SKM-1 treated with dmso at 0.1 percent for 144 hours (cell line): ENCODE measurements around the gene OXSR1.
"Not testable (repeated sequence)": the region's sequence is repeated elsewhere in the genome, so short reads cannot be mapped to it uniquely, and the experiment has no call there.

ENCODE experiments used
- DNase-seq: peaks from one replicate; lab custom pipeline; 2025; ENCODE audit not compliant: unreplicated experiment; lab: John Stamatoyannopoulos, UW

OXSR1 gene

DNA sequence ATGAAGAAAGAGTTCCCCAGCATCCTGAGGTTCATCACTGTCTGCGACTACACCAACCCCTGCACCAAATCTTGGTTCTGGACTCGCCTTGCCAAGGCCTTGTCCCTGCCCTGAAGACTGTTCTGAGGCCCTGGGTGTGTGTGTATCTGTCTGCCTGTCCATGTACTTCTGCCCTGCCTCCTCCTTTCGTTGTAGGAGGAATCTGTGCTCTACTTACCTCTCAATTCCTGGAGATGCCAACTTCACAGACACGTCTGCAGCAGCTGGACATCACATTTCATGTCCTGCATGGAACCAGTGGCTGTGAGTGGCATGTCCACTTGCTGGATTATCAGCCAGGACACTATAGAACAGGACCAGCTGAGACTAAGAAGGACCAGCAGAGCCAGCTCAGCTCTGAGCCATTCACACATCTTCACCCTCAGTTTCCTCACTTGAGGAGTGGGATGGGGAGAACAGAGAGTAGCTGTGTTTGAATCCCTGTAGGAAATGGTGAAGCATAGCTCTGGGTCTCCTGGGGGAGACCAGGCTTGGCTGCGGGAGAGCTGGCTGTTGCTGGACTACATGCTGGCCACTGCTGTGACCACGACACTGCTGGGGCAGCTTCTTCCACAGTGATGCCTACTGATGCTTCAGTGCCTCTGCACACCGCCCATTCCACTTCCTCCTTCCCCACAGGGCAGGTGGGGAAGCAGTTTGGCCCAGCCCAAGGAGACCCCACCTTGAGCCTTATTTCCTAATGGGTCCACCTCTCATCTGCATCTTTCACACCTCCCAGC is 24.0 kb upstream of the OXSR1 start:
- DNase-seq = no peak

GRCh38 chr3:38141952-38142273 is 23.4 kb upstream of the OXSR1 start:
- DNase-seq = no peak

GRCh38 chr3:38142959-38143358 is 22.4 kb upstream of the OXSR1 start:
- DNase-seq = no peak

- DNase-seq = no peak
Measured at GRCh38 chr3:38143511-38143910, 21.8 kb upstream of the OXSR1 start.

DNA sequence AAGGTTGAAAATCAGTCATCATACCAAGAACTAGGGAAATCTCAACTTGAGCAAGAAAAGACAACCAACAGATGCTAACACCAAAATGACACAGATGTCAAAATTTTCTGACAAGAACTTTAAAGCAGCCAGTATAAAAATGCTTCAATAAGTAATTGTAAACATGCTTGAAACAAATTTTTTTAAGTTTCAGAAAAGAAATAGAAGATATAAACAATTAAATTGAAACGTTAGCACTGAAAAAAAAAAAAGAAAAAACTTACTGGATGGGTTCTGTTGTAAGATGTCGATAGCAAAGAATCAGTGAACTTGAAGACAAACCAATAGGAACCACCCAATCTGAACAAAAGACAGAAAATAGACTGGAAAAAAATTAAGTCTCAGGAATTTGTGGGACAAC is 18.8 kb upstream of the OXSR1 start:
- DNase-seq = no peak

DNA sequence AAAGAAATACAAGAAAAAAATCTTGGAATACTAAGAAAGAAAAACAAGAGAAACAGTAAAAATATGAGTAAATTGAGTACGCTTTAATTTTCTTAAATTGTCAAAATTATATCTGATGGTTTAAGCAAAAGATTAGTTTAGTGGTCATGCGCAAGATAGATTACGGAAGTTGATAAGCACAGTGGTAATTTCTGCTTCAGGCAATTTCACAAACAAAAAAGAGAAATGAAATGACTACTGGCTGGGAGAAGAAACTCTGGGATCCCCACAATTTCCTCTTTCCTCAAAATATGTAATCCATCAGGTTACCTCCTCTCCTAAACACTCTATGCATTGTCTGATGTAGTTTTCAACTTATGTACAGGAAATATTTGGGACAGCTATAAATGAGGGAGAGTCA is 17.9 kb upstream of the OXSR1 start:
- peak; percentile 83 for DNase-seq

- DNase-seq = peak; percentile 94
Measured at GRCh38 chr3:38148311-38148882, 16.9 kb upstream of the OXSR1 start.

DNA sequence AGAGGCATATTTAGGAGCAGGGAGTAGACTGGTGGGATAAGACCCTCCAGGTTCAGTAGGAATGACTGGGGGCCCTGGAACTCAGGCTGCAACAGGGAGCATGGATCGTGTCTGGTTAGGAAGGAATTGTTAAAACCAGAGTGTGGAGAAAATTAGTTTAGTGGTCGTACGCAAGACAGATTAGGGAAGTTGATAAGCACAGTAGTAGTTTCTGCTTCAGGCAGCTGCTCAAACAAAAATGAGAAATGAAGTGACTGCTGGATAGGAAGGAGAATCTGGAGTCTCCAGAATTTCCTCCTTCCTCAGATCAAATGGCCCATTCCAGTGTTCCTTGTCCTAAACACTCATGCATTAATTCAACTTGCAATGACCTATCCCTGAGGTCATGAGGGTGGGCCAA is 15.6 kb upstream of the OXSR1 start:
- DNase-seq = peak; percentile 78

- no peak for DNase-seq
Measured at GRCh38 chr3:38150780-38151528, 14.4 kb upstream of the OXSR1 start.

DNA sequence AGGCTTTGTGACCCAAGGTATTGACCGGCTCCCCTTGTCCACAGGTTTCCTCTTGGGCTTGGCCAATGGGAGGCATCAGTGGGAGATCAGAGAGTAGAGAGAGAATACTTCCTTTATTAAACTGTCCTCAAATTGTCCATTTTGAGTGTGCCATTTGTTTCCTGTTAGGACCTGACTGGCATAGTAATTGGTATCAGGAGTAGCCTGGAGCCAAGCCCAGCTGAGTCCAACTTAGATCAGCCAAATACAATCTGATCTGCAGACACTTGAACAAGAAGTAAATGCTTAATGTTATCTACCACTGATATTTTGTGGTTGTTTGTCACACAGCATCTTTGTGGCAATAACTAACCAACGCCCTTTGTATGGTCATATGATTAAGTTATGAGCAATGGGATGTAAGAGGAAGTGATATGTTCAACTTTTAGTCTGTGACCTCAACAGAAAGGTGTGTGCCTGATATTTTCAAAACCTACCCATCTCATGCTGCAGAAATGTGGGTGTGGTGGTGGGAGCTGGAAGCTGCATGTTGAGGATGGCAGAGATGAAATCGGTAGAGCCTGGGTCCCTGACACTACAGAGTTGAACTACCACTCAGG is 13.6 kb upstream of the OXSR1 start:
- DNase-seq = peak; percentile 31

GRCh38 chr3:38152609-38153008 is 12.7 kb upstream of the OXSR1 start:
- no peak for DNase-seq

- no peak for DNase-seq
Measured at GRCh38 chr3:38153221-38153620, 12.1 kb upstream of the OXSR1 start.

DNA sequence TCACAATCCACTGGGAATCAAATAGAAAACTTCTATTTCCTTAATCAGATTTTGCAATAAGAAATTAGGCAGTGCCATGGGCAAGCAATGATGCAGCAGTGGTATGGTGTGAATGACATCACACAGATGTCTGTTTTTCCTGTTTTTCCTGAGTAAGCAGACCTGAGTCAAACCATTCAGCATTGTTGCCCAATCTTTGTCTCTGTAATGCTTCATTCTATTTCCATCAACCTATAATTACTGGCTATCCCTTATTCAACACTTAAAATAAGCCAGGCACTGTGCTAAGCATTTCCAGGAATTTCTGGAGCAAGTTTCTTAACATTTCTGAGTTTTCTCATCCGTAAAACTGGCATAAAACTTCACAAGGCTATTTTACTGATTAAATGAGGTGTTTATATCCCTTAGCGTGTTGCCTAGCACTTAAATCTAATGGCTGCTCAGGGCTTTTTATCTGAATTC is 11.3 kb upstream of the OXSR1 start:
- peak; percentile 16 for DNase-seq

DNA sequence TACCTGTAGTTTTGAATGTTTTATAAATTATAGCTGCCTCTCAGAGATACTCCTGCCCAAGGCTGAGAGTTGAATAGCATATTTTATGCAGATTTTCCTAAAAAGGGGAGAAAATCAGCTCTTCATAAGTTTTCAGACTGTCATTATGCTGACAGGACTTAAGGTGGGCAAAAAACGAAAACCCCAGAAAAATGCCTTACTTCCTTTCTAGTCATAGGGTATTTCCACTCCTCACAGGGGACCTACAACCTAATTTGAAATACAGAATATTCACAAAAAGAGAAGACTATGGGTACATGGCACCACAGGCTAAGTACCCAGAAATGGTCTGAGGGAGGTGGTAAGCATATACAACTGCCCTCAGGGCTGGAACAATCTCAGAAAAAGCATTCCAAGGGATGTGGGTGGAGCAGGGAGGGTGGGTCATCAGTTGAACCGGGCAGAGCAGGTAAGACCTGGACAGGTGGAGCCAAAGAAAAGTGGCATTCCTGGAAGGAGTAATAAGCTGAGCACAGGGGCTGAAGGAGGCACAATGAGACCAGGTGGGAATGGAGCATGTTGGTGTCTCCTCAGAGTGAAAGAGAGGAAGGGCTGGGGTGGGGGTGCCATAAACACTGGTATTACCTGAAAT is 10.6 kb upstream of the OXSR1 start:
- no peak for DNase-seq

DNA sequence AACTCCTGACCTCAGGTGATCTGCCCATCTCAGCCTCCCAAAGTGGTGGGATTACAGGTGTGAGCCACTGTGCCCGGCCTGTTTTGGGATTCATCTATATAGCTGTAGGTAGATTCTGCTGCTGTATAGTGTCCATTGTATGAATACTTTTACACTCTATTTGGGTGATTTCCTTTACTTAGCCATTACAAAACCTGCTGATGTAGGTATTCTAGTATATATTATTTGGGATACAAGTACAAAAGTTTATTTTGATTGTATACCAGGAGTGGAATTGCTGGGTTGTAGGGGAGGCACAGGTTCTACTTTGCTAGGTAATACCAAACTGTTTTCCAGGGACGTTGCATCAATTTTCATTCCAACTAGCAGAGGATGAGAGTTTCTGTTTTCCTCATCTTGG is 9.5 kb upstream of the OXSR1 start:
- no peak for DNase-seq

DNA sequence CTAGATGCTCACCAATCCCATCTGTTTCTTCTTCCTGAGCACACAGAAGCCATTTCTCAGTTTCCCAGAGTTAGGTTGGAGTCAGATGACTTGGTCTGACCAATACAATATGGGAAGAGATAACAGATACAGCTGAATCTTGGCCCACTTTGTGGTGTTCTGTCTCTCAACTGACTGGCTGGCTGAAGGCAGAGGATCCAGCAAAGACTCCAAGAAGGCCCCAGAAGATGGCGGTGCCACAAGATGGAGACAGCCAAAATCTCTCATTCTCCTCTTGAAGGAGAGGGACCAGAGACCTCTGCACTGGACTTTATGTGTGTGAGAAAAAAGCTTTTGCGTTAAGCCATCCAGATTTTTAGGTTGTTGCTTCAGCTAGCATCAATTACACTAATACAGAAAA is 8.2 kb upstream of the OXSR1 start:
- DNase-seq = no peak

- no peak for DNase-seq
Measured at GRCh38 chr3:38157595-38157994, 7.7 kb upstream of the OXSR1 start.

GRCh38 chr3:38158472-38158871 is 6.9 kb upstream of the OXSR1 start:
- DNase-seq = no peak

DNA sequence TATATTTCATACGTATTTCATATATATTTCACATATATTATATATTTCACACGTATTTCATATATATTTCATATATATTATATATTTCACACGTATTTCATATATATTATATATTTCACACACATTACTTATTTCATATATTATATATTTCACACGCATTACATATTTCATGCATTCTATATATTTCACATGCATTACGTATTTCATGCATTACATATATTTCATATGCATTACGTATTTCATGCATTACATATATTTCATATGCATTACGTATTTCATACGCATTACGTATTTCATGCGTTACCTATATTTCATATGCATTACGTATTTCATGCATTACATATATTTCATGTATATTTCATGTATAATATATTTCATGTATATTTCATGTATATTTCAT is 4.6 kb upstream of the OXSR1 start:
- not testable (repeated sequence) for DNase-seq

DNA sequence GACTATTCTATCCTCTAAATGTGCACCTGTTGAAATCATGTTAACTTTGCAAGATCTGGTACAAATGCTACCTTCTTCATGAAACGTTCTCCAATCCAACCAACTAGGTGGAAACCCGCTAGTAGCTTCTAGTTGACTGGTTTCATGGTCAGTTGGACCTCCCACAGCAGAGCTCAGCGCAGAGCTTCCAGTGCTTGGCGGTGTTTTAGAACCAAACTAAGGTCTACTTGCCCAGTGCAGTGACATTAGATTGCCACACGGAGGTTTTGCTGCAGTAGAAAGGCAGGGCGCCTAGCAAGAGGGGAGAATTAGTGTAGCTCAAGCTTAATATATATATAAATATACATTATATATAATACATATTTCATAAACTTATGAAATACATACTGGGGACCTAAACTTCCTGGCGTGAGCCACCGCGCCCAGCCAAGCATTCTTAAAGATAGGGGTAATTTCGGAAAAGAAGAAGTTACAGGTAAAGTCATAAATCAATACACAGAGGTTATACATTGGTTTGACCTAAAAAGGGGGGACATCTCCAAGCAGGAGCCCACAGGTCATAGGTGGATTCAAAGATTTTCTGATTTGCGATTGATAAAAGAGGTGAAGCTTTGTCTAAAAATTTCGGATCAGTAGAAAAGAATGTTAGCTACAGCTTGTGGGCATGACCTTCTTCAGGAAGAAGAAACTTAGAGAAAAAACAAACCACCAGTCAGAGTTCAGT is 2.1 kb upstream of the OXSR1 start:
- no peak for DNase-seq
